Uterus (tissue), 4 donors: ENCODE data around the gene GBGT1. TPM values are rescaled to one million over a fixed set of nuclear protein-coding genes. Genes with fewer than 3 reads are reported as not detected.

Experiments used
- DNase-seq, 2 donors: peaks; one replicate each; pipeline ENCODE4 v3.0.0-alpha.2; 2019 to 2020
- H3K27ac ChIP-seq, 2 donors: fragments of 200-600 bp; sonication (generic); 1 replicate in 1 of 2; 2 replicates in 1 of 2; pipeline ENCODE4 v1.5.1; 2016 to 2018
- H3K27me3 ChIP-seq, 2 donors: fragments of 200-600 bp; sonication (generic); one replicate each; pipeline ENCODE4 v1.5.1; 2018 to 2019; ENCODE audit warnings: control low read depth in 1 of 2
- H3K36me3 ChIP-seq, 2 donors: fragments of 200-600 bp; sonication (generic); one replicate each; pipeline ENCODE4 v1.5.1; 2019; ENCODE audit warnings: control low read depth in 1 of 2
- H3K4me1 ChIP-seq, 2 donors: fragments of 200-600 bp; sonication (generic); one replicate each; pipeline ENCODE4 v1.5.1; 2018 to 2019; ENCODE audit warnings: control low read depth in 1 of 2
- H3K4me3 ChIP-seq, 2 donors: fragments of 200-600 bp; sonication (generic); 1 replicate in 1 of 2; 2 replicates in 1 of 2; pipeline ENCODE4 v1.5.1; 2018 to 2019; ENCODE audit warnings: mild to moderate bottlenecking in 1 of 2
- H3K9me3 ChIP-seq, 2 donors: fragments of 200-600 bp; sonication (generic); one replicate each; pipeline ENCODE4 v1.5.1; 2019; ENCODE audit warnings: control low read depth in 1 of 2
- CTCF ChIP-seq, 4 experiments: fragments of 200-600 bp in 2 of 4; fragments of 450-650 bp in 2 of 4; sonication (generic) in 2 of 4; IDR thresholded peaks; one replicate each; pipeline ENCODE4 v1.5.1; 2016 to 2019; ENCODE audit warnings: antibody characterized with exemption in 4 of 4, mild to moderate bottlenecking in 2 of 4, moderate library complexity in 1 of 4
- POLR2A ChIP-seq, 2 donors: fragments of 450-650 bp; IDR thresholded peaks; one replicate each; pipeline ENCODE4 v1.6.1; 2016; ENCODE audit warnings: antibody characterized with exemption in 2 of 2, mild to moderate bottlenecking in 1 of 2, moderate library complexity in 1 of 2
- intact Hi-C: fragments of 100-400 bp; cut with DNase I; formaldehyde crosslinking; loops from one replicate; pipeline ENCODE4 v1.15.1; 2023; ENCODE audit warnings: low total_unique reads
- total RNA-seq, 4 donors: library from RNA; depleted of rRNA in 3 of 4; stranded (reverse); fragments of >200 nt in 3 of 4; gene quantifications; one replicate each; pipeline versions ENCODE4 v1.1.0 to v1.2.4, GENCODE V29; 2014 to 2023
- donor health status: DM: yes; HTN: yes; CAD: no.

The GBGT1 gene
- total RNA-seq, 4 donors from 2014 or later = 3.5 to 28.5 (median 9.8) TPM

GRCh38 chr9:133168432-133168831 is 4.7 kb upstream of the GBGT1 start:
- H3K27ac ChIP-seq = no peak overlapping the region
- DNase-seq = no peak
- no peaks in the 10 kb centered on the region for H3K9me3 ChIP-seq
- intact Hi-C loops = no loop called here
- no peaks in the 10 kb centered on the region for H3K36me3 ChIP-seq
- TF ChIP-seq POLR2A (IDR thresholded peaks at IDR 0.05) (no peak), CTCF (IDR thresholded peaks at IDR 0.05) (no peak)
- no peaks in the 10 kb centered on the region for H3K4me1 ChIP-seq
- no peaks in the 10 kb centered on the region for H3K27me3 ChIP-seq
- no peak overlapping the region for H3K4me3 ChIP-seq

GRCh38 chr9:133167769-133168168 is 4.1 kb upstream of the GBGT1 start:
- Histone ChIP-seq H3K4me3 (no peak overlapping the region), H3K27me3 (no peaks in the 10 kb centered on the region), H3K36me3 (no peaks in the 10 kb centered on the region), H3K9me3 (no peaks in the 10 kb centered on the region), H3K27ac (no peak overlapping the region), H3K4me1 (no peaks in the 10 kb centered on the region)
- intact Hi-C loops = no loop called here
- no peak for DNase-seq
- TF ChIP-seq POLR2A (IDR thresholded peaks at IDR 0.05) (no peak), CTCF (IDR thresholded peaks at IDR 0.05) (no peak)

GRCh38 chr9:133167096-133167730 is 3.5 kb upstream of the GBGT1 start:
- DNase-seq = no peak
- H3K27ac ChIP-seq = no peak overlapping the region
- intact Hi-C loops = no loop called here

GRCh38 chr9:133166392-133166791 is 2.7 kb upstream of the GBGT1 start:
- no peak for DNase-seq
- H3K27ac ChIP-seq = no peak overlapping the region
- H3K4me3 ChIP-seq = no peak overlapping the region
- intact Hi-C loops = no loop called here
- H3K36me3 ChIP-seq = no peaks in the 10 kb centered on the region
- no peaks in the 10 kb centered on the region for H3K27me3 ChIP-seq
- H3K9me3 ChIP-seq = no peaks in the 10 kb centered on the region
- TF ChIP-seq CTCF (IDR thresholded peaks at IDR 0.05) = no peak
- no peak for TF ChIP-seq POLR2A (IDR thresholded peaks at IDR 0.05)
- H3K4me1 ChIP-seq = no peaks in the 10 kb centered on the region

More at GRCh38 chr9:133167096-133167730, 3.5 kb upstream of the GBGT1 start:
- H3K27me3 ChIP-seq = no peaks in the 10 kb centered on the region
- H3K9me3 ChIP-seq = no peaks in the 10 kb centered on the region
- no peaks in the 10 kb centered on the region for H3K36me3 ChIP-seq
- H3K4me1 ChIP-seq = no peaks in the 10 kb centered on the region
- H3K4me3 ChIP-seq = no peak overlapping the region
- TF ChIP-seq CTCF (IDR thresholded peaks at IDR 0.05) (no peak), POLR2A (IDR thresholded peaks at IDR 0.05) (no peak)

- TF ChIP-seq POLR2A (IDR thresholded peaks at IDR 0.05) = no peak
- TF ChIP-seq CTCF (IDR thresholded peaks at IDR 0.05) = no peak
- Histone ChIP-seq H3K9me3 (no peaks in the 10 kb centered on the region), H3K27ac (no peak overlapping the region), H3K27me3 (no peaks in the 10 kb centered on the region), H3K4me3 (no peak overlapping the region), H3K4me1 (no peaks in the 10 kb centered on the region), H3K36me3 (no peaks in the 10 kb centered on the region)
- intact Hi-C loops = no loop called here
- no peak for DNase-seq
Observed at GRCh38 chr9:133165452-133165730, 1.7 kb upstream of the GBGT1 start.
